GM19397 (cell line): ENCODE results near the gene SLC33A1.

ENCODE experiments used
- ATAC-seq: cut with Tn5 transposase; IDR thresholded peaks from one replicate; pipeline ENCODE4 v1.9.1; 2021; ENCODE audit warnings: mild to moderate bottlenecking, moderate library complexity; ENCODE audit not compliant: unreplicated experiment

Gene SLC33A1

GRCh38 chr3:155792532-155792931 is 61.7 kb downstream of the SLC33A1 start:
- no peak for ATAC-seq

DNA sequence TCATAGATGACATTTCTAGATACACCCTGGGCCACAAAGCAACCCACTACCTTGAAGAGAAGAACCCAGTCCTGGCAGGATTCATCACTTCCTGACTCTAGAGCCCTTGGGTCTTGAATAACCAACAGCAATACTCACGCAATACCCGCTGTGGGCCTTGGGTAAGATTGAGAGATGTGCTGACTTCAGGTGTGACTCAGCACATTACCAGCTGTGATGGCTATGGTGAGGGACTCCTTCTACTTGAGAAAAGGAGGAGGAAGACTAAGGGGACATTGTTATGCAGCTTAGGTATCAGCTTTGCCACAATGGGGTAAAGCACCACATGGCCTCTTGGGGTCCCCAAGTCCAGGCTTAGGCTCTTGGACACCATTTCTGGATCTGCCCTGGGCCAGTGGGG is 63.0 kb downstream of the SLC33A1 start:
- no peak for ATAC-seq

DNA sequence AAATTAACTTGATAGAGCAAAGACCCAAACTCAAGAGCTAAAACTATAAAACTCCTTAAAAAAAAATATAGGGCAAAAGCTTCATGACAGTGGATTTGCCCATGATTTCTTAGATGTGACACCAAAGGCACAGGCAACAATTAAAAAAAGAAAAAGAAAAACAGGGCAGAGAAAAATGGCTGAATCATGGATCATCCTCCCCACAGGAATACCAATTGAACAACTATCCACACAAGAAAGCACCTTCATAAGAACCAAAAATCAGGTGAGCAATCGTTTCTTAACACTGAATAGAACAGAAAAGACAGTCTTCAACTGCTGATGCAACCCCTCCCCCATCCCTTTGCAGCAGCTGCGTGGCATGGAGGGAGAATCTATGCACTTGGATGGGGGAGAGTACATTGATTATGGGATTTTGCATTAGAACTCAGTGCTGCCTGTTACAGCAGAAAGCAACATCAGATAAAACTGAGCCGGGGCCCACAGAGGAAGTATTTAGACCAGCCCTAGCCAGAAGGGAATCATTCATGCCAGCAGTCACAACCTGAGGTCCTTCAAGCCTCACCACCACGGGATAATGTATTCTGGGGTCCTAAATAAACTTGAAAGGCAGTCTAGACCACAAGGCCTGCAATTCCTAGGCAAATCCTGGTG is 63.8 kb downstream of the SLC33A1 start:
- ATAC-seq: no peak

DNA sequence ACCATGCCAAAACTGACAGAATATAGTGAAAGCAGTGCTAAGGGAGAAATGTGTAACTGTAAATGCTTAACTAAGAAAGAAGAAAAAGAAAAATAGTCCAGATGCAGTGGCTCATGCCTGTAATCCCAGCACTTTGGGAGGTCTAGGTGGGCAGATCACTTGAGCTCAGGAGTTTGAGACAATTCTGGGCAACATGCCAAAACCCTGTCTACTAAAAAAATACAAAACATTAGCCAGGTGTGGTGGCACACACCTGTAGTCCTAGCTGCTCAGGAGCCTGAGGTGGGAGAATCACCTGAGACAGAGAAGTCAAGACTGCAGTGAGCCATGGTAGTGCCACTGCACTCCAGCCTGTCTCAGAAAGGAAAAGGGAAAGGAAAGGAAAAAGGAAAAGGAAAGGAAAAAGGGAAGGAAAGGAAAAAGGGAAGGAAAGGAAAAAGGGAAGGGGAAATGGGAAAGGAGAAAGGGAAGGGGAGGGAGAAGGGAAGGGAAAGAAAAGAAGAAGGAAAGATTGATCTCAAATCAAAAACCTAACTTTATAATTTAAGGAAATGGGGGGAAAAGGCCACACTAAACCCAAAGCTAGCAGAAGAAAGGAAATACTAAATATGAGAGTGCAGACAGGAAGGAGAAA is 68.4 kb downstream of the SLC33A1 start:
- no peak for ATAC-seq

GRCh38 chr3:155782390-155782953 is 71.8 kb downstream of the SLC33A1 start:
- no peak for ATAC-seq

DNA sequence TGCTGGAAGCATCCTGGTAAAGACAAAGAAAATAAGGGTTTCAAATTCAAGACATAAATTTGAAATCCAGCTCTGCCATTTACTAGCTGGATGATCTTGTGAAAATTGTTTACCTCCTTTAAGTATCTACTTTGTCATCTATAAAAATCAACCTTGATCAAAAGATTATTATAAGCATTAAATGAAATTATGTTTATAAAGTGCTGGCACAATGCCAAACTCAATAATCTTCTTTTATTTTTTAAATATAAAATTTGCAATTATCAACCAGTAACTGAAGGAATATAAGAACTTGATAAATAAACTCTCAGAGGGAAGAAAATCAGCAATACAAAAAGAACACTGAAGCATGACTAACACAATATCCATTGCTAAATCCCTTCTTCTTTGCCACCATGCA is 73.9 kb downstream of the SLC33A1 start:
- no peak for ATAC-seq

DNA sequence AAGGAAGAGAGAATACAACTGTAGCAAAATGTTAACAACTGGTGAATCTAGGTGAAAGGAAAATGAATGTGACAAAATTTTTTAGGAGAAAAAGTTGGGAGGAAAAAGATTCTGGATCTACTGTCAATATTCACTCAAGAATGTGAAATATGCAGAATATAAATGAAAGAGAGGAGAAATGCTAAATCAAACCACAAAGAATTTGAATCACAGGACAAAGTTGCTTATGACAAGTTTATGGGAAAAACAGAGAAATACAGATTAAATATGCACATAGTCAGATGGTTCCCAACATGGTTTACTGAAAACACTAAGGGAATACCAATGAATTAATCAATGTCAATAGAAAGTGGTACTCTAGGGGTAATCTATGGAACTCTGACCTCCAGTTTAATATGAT is 75.8 kb downstream of the SLC33A1 start:
- ATAC-seq: no peak

DNA sequence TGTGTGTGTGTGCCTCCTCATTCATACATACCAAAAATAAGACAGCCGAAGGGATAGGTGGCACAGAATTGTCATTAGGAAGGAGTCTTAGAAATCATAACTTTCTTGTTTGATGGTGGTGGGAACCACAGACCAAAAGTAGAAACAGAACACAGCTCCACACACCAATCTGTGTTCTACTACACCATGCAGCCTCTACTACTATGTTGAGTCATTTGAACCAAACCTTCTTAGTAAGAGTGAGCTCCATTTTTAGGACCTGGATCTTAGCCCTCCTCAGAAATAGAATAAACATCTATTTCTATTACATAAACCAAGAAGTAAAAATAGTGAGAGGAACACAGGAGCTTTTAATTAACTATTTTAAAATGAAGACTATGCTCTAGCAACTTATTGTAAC is 81.4 kb downstream of the SLC33A1 start:
- no peak for ATAC-seq

GRCh38 chr3:155771126-155771525 is 83.1 kb downstream of the SLC33A1 start:
- no peak for ATAC-seq
